SK-N-MC (cell line): ENCODE results near the gene UNK.

Experiments used
- EZH2 ChIP-seq: fragments of 200-600 bp; sonication (generic); IDR thresholded peaks from one replicate; pipeline ENCODE4 v1.6.1; 2017; ENCODE audit warnings: antibody characterized with exemption
- POLR2AphosphoS5 ChIP-seq: IDR thresholded peaks from 2 replicates; pipeline ENCODE4 v1.6.1; 2012; ENCODE audit warnings: mild to moderate bottlenecking, low read depth, low read length, borderline replicate concordance

- no peak for TF ChIP-seq EZH2
- TF ChIP-seq POLR2AphosphoS5, result no peak
Measured at GRCh38 chr17:75822800-75823166, 38.2 kb downstream of the UNK start.
